Panc1 (cell line): Measurements from ENCODE around the gene ATXN1. TPM values are rescaled to one million over a fixed set of nuclear protein-coding genes. Genes with fewer than 3 reads are reported as not detected.

Experiments
- ATAC-seq: fragments of 200-7000 bp; cut with Tn5 transposase; 2 replicates; pipeline ENCODE4 v1.9.1; 2020; ENCODE audit warnings: mild to moderate bottlenecking, moderate library complexity
- BruUV-seq: library from RNA; stranded (reverse); fragments of 400-500 nt; replicated peaks from 2 replicates; lab custom pipeline; 2021; lab: Mats Ljungman, UMichigan
- CTCF ChIA-PET: fragments of 300-600 bp; sonication (Branson Sonifier 250); formaldehyde crosslinking; loops from one replicate; lab custom pipeline; 2022; ENCODE audit warnings: antibody characterized with exemption; lab: Charles Lee
- POLR2A ChIA-PET: fragments of 300-600 bp; sonication (Branson Sonifier 250); formaldehyde crosslinking; loops from one replicate; lab custom pipeline; 2022; ENCODE audit warnings: antibody characterized with exemption; lab: Charles Lee
- DNase-seq: peaks from one replicate; pipeline ENCODE4 v3.0.0-alpha.2; 2010; ENCODE audit warnings: low read depth, low spot score
- H3K27ac ChIP-seq: 2 replicates; pipeline ENCODE4 v1.5.1; 2011; ENCODE audit warnings: mild to moderate bottlenecking, low read length, inconsistent platforms
- H3K27me3 ChIP-seq: fragments of 200-500 bp; sonication (Bioruptor generic); 2 replicates; pipeline ENCODE4 v1.6.0; 2014; ENCODE audit warnings: low read length, inconsistent platforms; ENCODE audit not compliant: control insufficient read depth, insufficient read depth
- H3K36me3 ChIP-seq: fragments of 200-500 bp; sonication (Bioruptor generic); 2 replicates; pipeline ENCODE4 v1.5.1; 2014; ENCODE audit warnings: inconsistent platforms, mild to moderate bottlenecking, low read length, moderate library complexity; ENCODE audit not compliant: control insufficient read depth, insufficient read depth
- H3K4me1 ChIP-seq: 2 replicates; pipeline ENCODE4 v1.5.1; 2011; ENCODE audit warnings: inconsistent platforms, mild to moderate bottlenecking, low read length, moderate library complexity; ENCODE audit not compliant: control insufficient read depth, insufficient read depth
- H3K4me3 ChIP-seq, 2 experiments: 2 replicates each; pipeline ENCODE4 v1.5.1; 2011 to 2012; ENCODE audit warnings: low read depth in 2 of 2, low read length in 2 of 2, mild to moderate bottlenecking in 2 of 2, inconsistent platforms in 1 of 2, moderate library complexity in 1 of 2
- H3K9me3 ChIP-seq: fragments of 200-500 bp; sonication (Bioruptor generic); 2 replicates; pipeline ENCODE4 v1.5.1; 2014; ENCODE audit warnings: low read depth, mild to moderate bottlenecking, inconsistent platforms, low read length, moderate library complexity; ENCODE audit not compliant: control insufficient read depth, insufficient read depth
- POLR2AphosphoS5 ChIP-seq: IDR thresholded peaks from 2 replicates; pipeline ENCODE4 v1.6.1; 2012; ENCODE audit warnings: mild to moderate bottlenecking, low read depth, low read length, moderate library complexity
- SIN3A ChIP-seq: IDR thresholded peaks from 2 replicates; pipeline ENCODE4 v1.6.1; 2012; ENCODE audit warnings: low read depth, mild to moderate bottlenecking, low read length, moderate library complexity, borderline replicate concordance; ENCODE audit not compliant: insufficient read depth
- TCF7L2 ChIP-seq: IDR thresholded peaks from 2 replicates; pipeline ENCODE4 v1.6.1; 2011; ENCODE audit warnings: mild to moderate bottlenecking, low read depth, low read length, inconsistent platforms
- in situ Hi-C: cut with HindIII; loops from 2 replicates; pipeline ENCODE4 v1.10.0; 2016; ENCODE audit warnings: low sequenced_read_pairs, low pct_unique_long_range_greater_than_20kb
- intact Hi-C: fragments of 100-400 bp; cut with micrococcal nuclease; formaldehyde crosslinking; loops from one replicate; pipeline ENCODE4 v1.10.0; 2022; ENCODE audit not compliant: unreplicated experiment
- total RNA-seq: library from RNA; stranded (reverse); gene quantifications from one replicate; pipeline ENCODE4 v1.2.1, GENCODE V29; 2021; ENCODE audit not compliant: unreplicated experiment
- TF ChIP-seq, protein P1 (sequence below), 2 experiments: IDR thresholded peaks; 2 replicates each; pipeline ENCODE4 v1.6.1; 2011 to 2012; ENCODE audit warnings: low read depth in 2 of 2, control low read depth in 1 of 2, low read length in 1 of 2, mild to moderate bottlenecking in 1 of 2, moderate library complexity in 1 of 2; ENCODE audit not compliant: insufficient read depth in 1 of 2
- TF ChIP-seq, protein P2 (sequence below): fragments of 450-650 bp; IDR thresholded peaks from 2 replicates; pipeline ENCODE4 v1.5.1; 2017; ENCODE audit warnings: mild to moderate bottlenecking

ATXN1 gene
- total RNA-seq, 1 experiment from 2014 or later, result 67.1 TPM

GRCh38 chr6:16806363-16806762 lies 45.1 kb upstream of the ATXN1 start:
- CTCF ChIA-PET, result no interaction called here
- H3K4me1 ChIP-seq, result no peaks in the 10 kb centered on the region
- TF ChIP-seq, protein P1, sequence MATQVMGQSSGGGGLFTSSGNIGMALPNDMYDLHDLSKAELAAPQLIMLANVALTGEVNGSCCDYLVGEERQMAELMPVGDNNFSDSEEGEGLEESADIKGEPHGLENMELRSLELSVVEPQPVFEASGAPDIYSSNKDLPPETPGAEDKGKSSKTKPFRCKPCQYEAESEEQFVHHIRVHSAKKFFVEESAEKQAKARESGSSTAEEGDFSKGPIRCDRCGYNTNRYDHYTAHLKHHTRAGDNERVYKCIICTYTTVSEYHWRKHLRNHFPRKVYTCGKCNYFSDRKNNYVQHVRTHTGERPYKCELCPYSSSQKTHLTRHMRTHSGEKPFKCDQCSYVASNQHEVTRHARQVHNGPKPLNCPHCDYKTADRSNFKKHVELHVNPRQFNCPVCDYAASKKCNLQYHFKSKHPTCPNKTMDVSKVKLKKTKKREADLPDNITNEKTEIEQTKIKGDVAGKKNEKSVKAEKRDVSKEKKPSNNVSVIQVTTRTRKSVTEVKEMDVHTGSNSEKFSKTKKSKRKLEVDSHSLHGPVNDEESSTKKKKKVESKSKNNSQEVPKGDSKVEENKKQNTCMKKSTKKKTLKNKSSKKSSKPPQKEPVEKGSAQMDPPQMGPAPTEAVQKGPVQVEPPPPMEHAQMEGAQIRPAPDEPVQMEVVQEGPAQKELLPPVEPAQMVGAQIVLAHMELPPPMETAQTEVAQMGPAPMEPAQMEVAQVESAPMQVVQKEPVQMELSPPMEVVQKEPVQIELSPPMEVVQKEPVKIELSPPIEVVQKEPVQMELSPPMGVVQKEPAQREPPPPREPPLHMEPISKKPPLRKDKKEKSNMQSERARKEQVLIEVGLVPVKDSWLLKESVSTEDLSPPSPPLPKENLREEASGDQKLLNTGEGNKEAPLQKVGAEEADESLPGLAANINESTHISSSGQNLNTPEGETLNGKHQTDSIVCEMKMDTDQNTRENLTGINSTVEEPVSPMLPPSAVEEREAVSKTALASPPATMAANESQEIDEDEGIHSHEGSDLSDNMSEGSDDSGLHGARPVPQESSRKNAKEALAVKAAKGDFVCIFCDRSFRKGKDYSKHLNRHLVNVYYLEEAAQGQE (IDR thresholded peaks at IDR 0.05; ENCODE audit: insufficient read depth in 1 of 2, low read depth in 2 of 2, low read length in 1 of 2), result no peak
- TF ChIP-seq TCF7L2, result no peak
- TF ChIP-seq SIN3A, result no peak
- no peak for TF ChIP-seq POLR2AphosphoS5
- TF ChIP-seq, protein P2, sequence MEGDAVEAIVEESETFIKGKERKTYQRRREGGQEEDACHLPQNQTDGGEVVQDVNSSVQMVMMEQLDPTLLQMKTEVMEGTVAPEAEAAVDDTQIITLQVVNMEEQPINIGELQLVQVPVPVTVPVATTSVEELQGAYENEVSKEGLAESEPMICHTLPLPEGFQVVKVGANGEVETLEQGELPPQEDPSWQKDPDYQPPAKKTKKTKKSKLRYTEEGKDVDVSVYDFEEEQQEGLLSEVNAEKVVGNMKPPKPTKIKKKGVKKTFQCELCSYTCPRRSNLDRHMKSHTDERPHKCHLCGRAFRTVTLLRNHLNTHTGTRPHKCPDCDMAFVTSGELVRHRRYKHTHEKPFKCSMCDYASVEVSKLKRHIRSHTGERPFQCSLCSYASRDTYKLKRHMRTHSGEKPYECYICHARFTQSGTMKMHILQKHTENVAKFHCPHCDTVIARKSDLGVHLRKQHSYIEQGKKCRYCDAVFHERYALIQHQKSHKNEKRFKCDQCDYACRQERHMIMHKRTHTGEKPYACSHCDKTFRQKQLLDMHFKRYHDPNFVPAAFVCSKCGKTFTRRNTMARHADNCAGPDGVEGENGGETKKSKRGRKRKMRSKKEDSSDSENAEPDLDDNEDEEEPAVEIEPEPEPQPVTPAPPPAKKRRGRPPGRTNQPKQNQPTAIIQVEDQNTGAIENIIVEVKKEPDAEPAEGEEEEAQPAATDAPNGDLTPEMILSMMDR, result no peak
- POLR2A ChIA-PET, result no interaction called here
- no peak overlapping the region for H3K27ac ChIP-seq
- H3K36me3 ChIP-seq, result no peaks in the 10 kb centered on the region
- in situ Hi-C loops, result no loop called here
- peaks cover 6% of the 10 kb centered on the region; the same call in 1 of the 2 replicates for H3K9me3 ChIP-seq
- no peak overlapping the region for H3K4me3 ChIP-seq
- intact Hi-C loops, result no loop called here
- DNase-seq (no peak), ATAC-seq (no peak)
- H3K27me3 ChIP-seq, result no peaks in the 10 kb centered on the region
- BruUV-seq, result no TSS peak

GRCh38 chr6:16805243-16805950 lies 44.1 kb upstream of the ATXN1 start:
- no peak for DNase-seq
- no TSS peak for BruUV-seq
- CTCF ChIA-PET, result interaction anchor here (0.6 kb wide), 1 partner anchor 295 kb away, joined by 3 read pairs; no protein-coding TSS in a partner anchor

More at GRCh38 chr6:16805243-16805950, 44.1 kb upstream of the ATXN1 start:
- 0 out of 2 replicates have a peak, but pooled peaks have one; percentile 42 for ATAC-seq
- TF ChIP-seq TCF7L2 (no peak), POLR2AphosphoS5 (no peak)
- TF ChIP-seq, protein P1 (IDR thresholded peaks at IDR 0.05; ENCODE audit: insufficient read depth in 1 of 2, low read depth in 2 of 2, low read length in 1 of 2), result no peak
- no peaks in the 10 kb centered on the region; the same call in 1 of the 2 replicates for H3K4me1 ChIP-seq
- no peaks in the 10 kb centered on the region for H3K27me3 ChIP-seq
- in situ Hi-C loops (no loop called here), intact Hi-C loops (no loop called here)
- no peak overlapping the region for H3K27ac ChIP-seq
- POLR2A ChIA-PET, result no interaction called here
- peaks cover 5% of the 10 kb centered on the region; the same call in 1 of the 2 replicates for H3K9me3 ChIP-seq
- no peak overlapping the region for H3K4me3 ChIP-seq
- H3K36me3 ChIP-seq, result no peaks in the 10 kb centered on the region
